OCI-LY1 (cell line): ENCODE measurements around the gene ARHGEF28.

Experiments
- H2AFZ ChIP-seq: fragments of 200-600 bp; sonication (generic), shearing (Covaris generic); 2 replicates; pipeline ENCODE4 v1.6.0; 2014; ENCODE audit warnings: antibody characterized with exemption, mild to moderate bottlenecking, low read length
- H3F3A ChIP-seq: fragments of 200-600 bp; sonication (generic), shearing (Covaris generic); 2 replicates; pipeline ENCODE4 v1.6.0; 2014; ENCODE audit warnings: mild to moderate bottlenecking, antibody characterized with exemption, low read length, moderate library complexity; ENCODE audit not compliant: insufficient read depth
- H3K27ac ChIP-seq: fragments of 200-600 bp; sonication (generic); 2 replicates; pipeline ENCODE4 v1.5.1; 2014; ENCODE audit warnings: low read length, mixed run types, mild to moderate bottlenecking, low read depth; ENCODE audit not compliant: poor library complexity, severe bottlenecking
- H3K27me3 ChIP-seq: fragments of 200-600 bp; sonication (generic); 2 replicates; pipeline ENCODE4 v1.6.0; 2014; ENCODE audit warnings: antibody characterized with exemption, mild to moderate bottlenecking, low read length, moderate library complexity; ENCODE audit not compliant: insufficient read depth
- H3K36me3 ChIP-seq: fragments of 200-600 bp; sonication (generic); 2 replicates; pipeline ENCODE4 v1.6.1; 2014; ENCODE audit warnings: mild to moderate bottlenecking, antibody characterized with exemption, low read length, moderate library complexity, mixed read lengths; ENCODE audit not compliant: insufficient read depth
- H3K4me1 ChIP-seq: fragments of 200-600 bp; sonication (generic); 2 replicates; pipeline ENCODE4 v1.5.1; 2014; ENCODE audit warnings: mild to moderate bottlenecking, low read length, moderate library complexity; ENCODE audit not compliant: insufficient read depth, severe bottlenecking
- H3K4me2 ChIP-seq: fragments of 200-600 bp; sonication (generic), shearing (Covaris generic); 2 replicates; pipeline ENCODE4 v1.6.1; 2014; ENCODE audit warnings: low read length
- H3K4me3 ChIP-seq: fragments of 200-600 bp; sonication (generic); 2 replicates; pipeline ENCODE4 v1.5.1; 2014; ENCODE audit warnings: low read length, low read depth, mild to moderate bottlenecking, mixed read lengths; ENCODE audit not compliant: poor library complexity, severe bottlenecking
- H3K79me2 ChIP-seq: fragments of 200-600 bp; shearing (Covaris generic); 2 replicates; pipeline ENCODE4 v1.6.1; 2016; ENCODE audit warnings: mixed run types, low read length, mixed read lengths; ENCODE audit not compliant: insufficient read depth
- H3K9ac ChIP-seq: fragments of 200-600 bp; sonication (generic), shearing (Covaris generic); 2 replicates; pipeline ENCODE4 v1.6.1; 2014; ENCODE audit warnings: mild to moderate bottlenecking, low read length, mixed read lengths
- H3K9me2 ChIP-seq: fragments of 200-600 bp; sonication (generic), shearing (Covaris generic); 2 replicates; pipeline ENCODE4 v1.6.1; 2014; ENCODE audit warnings: low read depth, mild to moderate bottlenecking, low read length, mixed read lengths
- H3K9me3 ChIP-seq: fragments of 200-600 bp; shearing (Covaris generic); 2 replicates; pipeline ENCODE4 v1.6.1; 2014; ENCODE audit warnings: low read length, mixed read lengths
- H4K20me1 ChIP-seq: fragments of 200-600 bp; sonication (generic), shearing (Covaris generic); 2 replicates; pipeline ENCODE4 v1.6.0; 2016; ENCODE audit warnings: mild to moderate bottlenecking, low read length; ENCODE audit not compliant: insufficient read depth
- EZH2 ChIP-seq: fragments of 200-600 bp; sonication (generic), shearing (Covaris generic); IDR thresholded peaks from 2 replicates; pipeline ENCODE4 v1.8.0; 2017; ENCODE audit warnings: borderline replicate concordance, mixed run types, mild to moderate bottlenecking, antibody characterized with exemption, low read length, moderate library complexity, mixed read lengths
- TF ChIP-seq, protein P1 (sequence below): fragments of 200-600 bp; sonication (generic), shearing (Covaris generic); IDR thresholded peaks from 2 replicates; pipeline ENCODE4 v1.5.1; 2017; ENCODE audit warnings: mild to moderate bottlenecking, antibody characterized with exemption, low read length, moderate library complexity, mixed read lengths

Gene ARHGEF28

DNA sequence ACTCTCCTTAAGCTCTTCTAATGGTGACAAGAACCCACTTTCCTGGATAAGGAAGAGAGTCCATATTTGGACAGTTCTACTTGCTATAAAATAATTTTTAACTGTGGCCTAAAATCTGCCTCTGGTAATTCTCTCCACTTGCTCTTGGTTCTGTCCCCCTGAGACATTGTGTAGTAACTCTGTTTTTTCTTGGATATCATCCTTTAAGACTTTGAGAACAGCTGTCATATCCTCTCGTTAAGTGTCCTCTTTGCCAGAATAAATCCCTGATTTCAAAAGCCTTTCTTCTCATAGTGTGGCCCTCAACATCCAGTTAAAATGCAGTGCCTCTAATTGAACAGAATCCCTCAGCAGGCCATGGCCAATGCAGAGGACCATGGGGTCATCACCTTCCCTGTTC lies 101.5 kb downstream of the ARHGEF28 start:
- H3K27me3 ChIP-seq = no peaks in the 10 kb centered on the region
- H3K36me3 ChIP-seq = no peaks in the 10 kb centered on the region
- H3F3A ChIP-seq = no peaks in the 10 kb centered on the region
- H3K9me2 ChIP-seq = no peaks in the 10 kb centered on the region
- no peak overlapping the region for H3K4me3 ChIP-seq
- H2AFZ ChIP-seq = no peak overlapping the region
- no peak overlapping the region for H3K27ac ChIP-seq
- TF ChIP-seq, protein P1, sequence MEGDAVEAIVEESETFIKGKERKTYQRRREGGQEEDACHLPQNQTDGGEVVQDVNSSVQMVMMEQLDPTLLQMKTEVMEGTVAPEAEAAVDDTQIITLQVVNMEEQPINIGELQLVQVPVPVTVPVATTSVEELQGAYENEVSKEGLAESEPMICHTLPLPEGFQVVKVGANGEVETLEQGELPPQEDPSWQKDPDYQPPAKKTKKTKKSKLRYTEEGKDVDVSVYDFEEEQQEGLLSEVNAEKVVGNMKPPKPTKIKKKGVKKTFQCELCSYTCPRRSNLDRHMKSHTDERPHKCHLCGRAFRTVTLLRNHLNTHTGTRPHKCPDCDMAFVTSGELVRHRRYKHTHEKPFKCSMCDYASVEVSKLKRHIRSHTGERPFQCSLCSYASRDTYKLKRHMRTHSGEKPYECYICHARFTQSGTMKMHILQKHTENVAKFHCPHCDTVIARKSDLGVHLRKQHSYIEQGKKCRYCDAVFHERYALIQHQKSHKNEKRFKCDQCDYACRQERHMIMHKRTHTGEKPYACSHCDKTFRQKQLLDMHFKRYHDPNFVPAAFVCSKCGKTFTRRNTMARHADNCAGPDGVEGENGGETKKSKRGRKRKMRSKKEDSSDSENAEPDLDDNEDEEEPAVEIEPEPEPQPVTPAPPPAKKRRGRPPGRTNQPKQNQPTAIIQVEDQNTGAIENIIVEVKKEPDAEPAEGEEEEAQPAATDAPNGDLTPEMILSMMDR = no peak
- no peak for TF ChIP-seq EZH2
- H3K79me2 ChIP-seq = no peaks in the 10 kb centered on the region
- H3K9me3 ChIP-seq = no peaks in the 10 kb centered on the region
- H3K4me2 ChIP-seq = no peak overlapping the region
- H4K20me1 ChIP-seq = no peaks in the 10 kb centered on the region
- no peaks in the 10 kb centered on the region for H3K4me1 ChIP-seq
- no peak overlapping the region for H3K9ac ChIP-seq

DNA sequence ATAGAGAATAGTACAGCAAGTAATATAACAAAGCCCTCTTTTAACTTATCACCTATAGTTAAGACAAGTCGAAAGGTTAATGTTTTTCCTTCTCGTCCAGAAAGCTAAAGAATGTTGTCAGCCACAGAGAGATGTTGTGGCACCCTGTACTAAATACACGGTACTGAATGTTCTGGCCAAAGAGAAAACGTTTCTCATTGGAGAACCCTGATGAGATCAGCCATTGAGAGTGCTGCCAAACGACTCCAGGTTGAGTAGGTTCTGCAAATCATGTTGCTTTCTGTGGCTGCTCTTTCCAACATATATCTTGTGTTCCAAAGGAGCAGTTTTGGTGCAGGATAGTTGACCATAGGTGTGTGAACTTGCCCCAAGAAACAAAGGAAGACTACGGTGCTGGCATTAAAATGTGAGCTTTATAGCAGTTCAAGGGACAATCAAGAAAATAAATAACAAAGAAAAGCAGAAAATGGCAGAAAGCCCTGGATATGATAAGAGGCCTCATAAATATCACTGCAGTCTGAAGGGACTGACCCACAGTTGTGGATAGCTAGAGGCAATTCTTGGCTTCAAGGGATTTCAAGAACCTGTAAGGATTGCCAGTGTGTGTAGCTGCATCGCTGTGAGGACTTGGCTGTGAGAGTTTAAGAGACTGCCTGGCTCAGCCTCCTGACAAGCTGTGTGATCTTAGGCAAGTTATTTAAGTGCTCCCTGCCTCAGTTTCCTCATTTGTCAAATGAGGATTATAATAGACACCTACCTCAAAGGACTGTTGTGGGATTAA lies 102.7 kb downstream of the ARHGEF28 start:
- H2AFZ ChIP-seq = no peak overlapping the region
- no peak overlapping the region for H3K27ac ChIP-seq
- no peak overlapping the region for H3K4me2 ChIP-seq
- no peaks in the 10 kb centered on the region for H3K79me2 ChIP-seq
- no peak for TF ChIP-seq EZH2
- TF ChIP-seq, protein P1 = no peak
- no peaks in the 10 kb centered on the region for H4K20me1 ChIP-seq
- no peaks in the 10 kb centered on the region for H3K36me3 ChIP-seq
- H3K27me3 ChIP-seq = no peaks in the 10 kb centered on the region
- H3K9me3 ChIP-seq = no peaks in the 10 kb centered on the region
- H3F3A ChIP-seq = no peaks in the 10 kb centered on the region
- H3K9me2 ChIP-seq = no peaks in the 10 kb centered on the region
- H3K4me3 ChIP-seq = no peak overlapping the region
- no peaks in the 10 kb centered on the region for H3K4me1 ChIP-seq
- H3K9ac ChIP-seq = no peak overlapping the region

DNA sequence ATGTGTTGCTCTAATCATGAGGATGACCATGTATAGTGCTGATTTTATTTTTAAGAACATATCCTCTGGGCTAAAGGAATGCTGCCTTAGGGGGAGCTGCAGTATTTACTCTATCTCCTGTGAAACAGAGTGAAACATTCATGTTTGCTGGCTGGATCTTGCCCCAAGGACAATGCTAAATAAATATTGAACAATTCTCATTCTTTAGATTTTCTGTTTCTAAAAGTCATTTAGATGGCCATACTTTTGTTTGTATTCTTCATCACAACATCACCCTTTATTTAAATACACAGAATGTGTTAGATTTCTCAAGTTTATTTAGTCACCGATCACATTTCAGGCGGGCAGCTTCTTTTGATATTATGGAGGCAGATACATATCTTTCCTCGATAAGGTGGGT lies 103.3 kb downstream of the ARHGEF28 start:
- H3K4me1 ChIP-seq = no peaks in the 10 kb centered on the region

More for the DNA sequence above, 103.3 kb downstream of the ARHGEF28 start:
- Histone ChIP-seq H3K27me3 (no peaks in the 10 kb centered on the region), H3K9ac (no peak overlapping the region), H3K4me3 (no peak overlapping the region), H3K79me2 (no peaks in the 10 kb centered on the region), H3K27ac (no peak overlapping the region), H3K4me2 (no peak overlapping the region), H3K9me3 (no peaks in the 10 kb centered on the region), H2AFZ (no peak overlapping the region), H3K9me2 (no peaks in the 10 kb centered on the region), H3K36me3 (no peaks in the 10 kb centered on the region), H4K20me1 (no peaks in the 10 kb centered on the region), H3F3A (no peaks in the 10 kb centered on the region)
- TF ChIP-seq, protein P1 = no peak
- no peak for TF ChIP-seq EZH2
